ENCODE data around the gene PHACTR2.

- TF ChIP-seq CTCF (IDR thresholded peaks at IDR 0.05 in 4 of 5, conservative IDR thresholded peaks at IDR 0.05 in 1 of 5) = no peak
- no peak for TF ChIP-seq POLR2A (IDR thresholded peaks at IDR 0.05)
Observed at GRCh38 chr6:143679041-143679440, 1.3 kb downstream of the PHACTR2 start.
